Kidney tubule cell (primary cell): Measurements from ENCODE around the gene MYCBPAP.

Experiments
- DNase-seq: peaks from one replicate; pipeline ENCODE4 v3.0.0-alpha.2; 2018; ENCODE audit warnings: low spot score

The MYCBPAP gene

GRCh38 chr17:50556803-50557202, 48.6 kb downstream of the MYCBPAP start:
- no peak for DNase-seq

GRCh38 chr17:50557630-50558029, 49.4 kb downstream of the MYCBPAP start:
- DNase-seq, result no peak

DNA sequence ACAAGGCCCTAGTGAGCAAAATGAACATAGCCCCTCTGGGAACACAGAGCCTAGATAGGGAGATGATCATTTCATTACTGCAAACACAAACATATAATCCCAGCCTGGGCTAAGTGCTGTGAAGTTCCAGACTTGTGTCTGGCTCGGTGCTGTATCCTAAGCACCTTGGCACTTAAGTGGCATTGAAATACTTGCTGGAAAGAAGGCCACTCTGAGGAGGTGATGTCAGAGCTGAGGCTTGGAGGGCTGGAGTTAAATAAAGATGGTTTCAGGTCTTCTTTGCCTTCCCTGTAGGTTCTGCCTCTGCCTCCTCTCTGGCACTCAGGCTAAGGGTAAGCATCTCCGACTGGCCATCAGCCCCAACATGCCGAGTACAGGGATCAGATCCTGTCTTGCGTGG, 49.9 kb downstream of the MYCBPAP start:
- no peak for DNase-seq

GRCh38 chr17:50558581-50558940, 50.3 kb downstream of the MYCBPAP start:
- DNase-seq, result no peak

DNA sequence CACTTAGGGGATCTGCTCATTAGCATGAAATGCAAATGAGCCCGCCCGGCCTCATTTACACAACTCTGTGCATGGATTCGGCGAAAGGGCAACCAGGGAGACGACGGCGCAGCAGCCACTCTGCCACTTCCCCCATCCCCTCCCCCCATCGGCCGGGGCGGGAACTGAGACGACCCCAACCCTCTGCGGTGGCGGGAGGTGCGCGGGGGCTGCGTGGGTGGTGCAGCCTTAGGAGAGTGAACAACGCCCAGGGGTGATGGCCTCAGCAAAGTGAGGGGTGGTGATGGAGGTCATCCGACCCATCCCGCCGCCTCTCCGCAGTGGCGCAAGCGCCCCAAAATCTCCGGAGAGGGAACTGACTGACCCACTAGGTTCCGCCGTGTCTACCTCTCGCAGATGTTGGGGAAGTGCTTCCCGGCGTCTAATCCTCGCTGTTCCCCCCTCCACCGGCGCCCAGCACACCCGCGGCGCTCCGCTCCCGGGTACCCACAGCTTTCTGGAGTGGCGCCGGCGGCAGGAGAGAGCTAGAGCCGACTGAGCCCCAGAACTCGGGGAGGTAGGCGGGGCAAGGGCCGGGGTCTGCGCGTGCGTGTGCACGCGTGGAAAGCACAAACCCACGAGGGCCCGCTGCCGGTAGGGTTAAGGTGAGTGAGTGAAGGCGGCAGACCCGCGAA, 50.8 kb downstream of the MYCBPAP start:
- DNase-seq, result no peak

- peak; percentile 12 for DNase-seq
These were observed 51.5 kb downstream of the MYCBPAP start for GRCh38 chr17:50559674-50560184.

- peak; percentile 68 for DNase-seq
These were observed 52.1 kb downstream of the MYCBPAP start, which contains the start of gene CACNA1G for GRCh38 chr17:50560185-50560824. Gene CACNA1G, plus strand, starts transcription at chr17:50560715. Its CDS starts 745 bp downstream, at chr17:50561460.

- no peak for DNase-seq
These were observed 52.9 kb downstream of the MYCBPAP start for GRCh38 chr17:50560931-50561745.

DNA sequence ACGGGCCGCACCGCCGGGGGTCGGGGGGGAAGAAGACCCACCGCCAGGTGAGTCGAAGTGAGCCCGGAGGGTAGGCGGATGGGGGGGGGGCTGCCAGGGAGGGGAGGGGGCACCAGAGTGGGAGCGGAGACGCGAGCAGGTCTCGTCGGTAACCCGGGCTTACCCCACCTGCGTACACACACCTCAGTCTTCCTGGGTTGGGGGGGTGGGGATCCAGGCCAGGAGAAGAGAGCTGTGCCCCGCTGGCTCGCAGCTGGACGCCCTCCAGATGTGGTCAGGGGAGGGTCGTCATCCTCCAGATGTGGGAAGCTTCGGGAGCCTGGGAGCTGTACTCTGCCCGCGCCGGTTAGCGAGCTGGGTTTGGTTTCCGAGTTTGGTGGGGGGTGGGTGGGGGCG, 53.5 kb downstream of the MYCBPAP start:
- DNase-seq, result no peak

GRCh38 chr17:50562242-50563091, 54.2 kb downstream of the MYCBPAP start:
- DNase-seq, result no peak

DNA sequence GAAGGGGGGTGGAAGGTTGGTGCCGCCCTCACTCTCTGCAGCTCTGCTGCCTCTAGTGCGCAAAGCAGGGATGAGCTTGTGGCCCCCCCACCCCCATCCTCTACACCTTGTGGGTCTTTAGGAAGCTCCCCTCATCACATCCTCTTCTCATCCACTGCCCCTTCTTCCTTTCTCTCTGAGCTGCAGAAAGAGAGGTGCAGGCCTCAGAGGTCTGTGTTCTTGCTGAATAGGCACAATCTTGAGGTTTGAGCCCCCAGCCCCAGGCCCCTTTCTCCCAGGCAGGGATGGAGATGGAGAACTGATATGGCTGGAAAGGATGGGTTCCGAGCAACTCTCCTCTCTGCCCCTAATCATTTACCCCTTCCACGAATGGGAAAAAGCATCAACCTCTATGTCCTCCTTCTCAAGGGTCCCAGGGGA, 54.9 kb downstream of the MYCBPAP start:
- DNase-seq, result no peak

- DNase-seq, result peak; percentile 57
These were observed 56.7 kb downstream of the MYCBPAP start for GRCh38 chr17:50564916-50565315.

DNA sequence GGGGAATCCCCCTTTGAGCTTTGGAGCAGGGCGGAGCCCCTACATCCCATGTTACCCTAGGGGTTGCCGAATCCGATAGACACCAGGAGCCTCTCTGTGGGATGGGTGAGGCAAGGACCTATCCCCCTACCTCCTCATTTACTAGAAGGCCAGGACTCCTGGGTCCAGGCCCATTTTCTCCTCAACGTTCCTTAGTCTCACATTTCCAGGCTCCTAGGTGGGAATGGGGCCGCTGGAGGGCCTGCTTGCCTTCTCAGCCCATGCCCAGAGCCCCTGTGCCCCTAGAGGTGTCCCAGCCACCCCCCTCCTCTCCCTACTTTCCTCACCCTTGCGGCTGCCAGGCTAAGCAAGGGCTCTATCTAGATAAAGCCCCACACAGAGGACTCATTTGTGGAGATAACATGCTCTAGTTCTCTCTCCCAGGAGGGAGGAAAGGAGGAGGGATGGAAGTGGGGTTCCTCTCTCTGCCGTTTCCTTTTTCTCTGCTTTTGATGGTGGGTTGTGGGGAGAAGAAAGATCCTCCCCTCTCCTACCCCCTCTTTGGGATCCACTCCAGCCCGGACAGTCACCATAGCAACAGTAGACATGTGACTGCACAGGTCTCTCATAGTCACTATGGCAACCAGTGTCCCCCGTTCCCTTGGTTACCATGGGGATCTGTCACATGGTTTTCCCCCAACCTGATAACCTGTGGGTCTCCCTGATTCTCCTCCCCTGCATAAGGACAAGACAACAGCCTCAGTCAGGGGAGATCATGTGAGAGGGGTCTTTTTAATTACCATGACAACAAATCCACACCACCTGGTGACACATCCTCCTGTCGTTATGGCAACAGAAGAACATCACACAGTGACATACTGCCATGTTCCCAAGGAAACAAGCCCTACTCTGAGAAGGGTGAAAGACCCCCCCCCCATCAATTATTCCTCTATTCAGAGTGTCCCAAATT, 57.4 kb downstream of the MYCBPAP start:
- DNase-seq, result peak; percentile 48

- no peak for DNase-seq
These were observed 58.6 kb downstream of the MYCBPAP start for GRCh38 chr17:50566886-50567285.

DNA sequence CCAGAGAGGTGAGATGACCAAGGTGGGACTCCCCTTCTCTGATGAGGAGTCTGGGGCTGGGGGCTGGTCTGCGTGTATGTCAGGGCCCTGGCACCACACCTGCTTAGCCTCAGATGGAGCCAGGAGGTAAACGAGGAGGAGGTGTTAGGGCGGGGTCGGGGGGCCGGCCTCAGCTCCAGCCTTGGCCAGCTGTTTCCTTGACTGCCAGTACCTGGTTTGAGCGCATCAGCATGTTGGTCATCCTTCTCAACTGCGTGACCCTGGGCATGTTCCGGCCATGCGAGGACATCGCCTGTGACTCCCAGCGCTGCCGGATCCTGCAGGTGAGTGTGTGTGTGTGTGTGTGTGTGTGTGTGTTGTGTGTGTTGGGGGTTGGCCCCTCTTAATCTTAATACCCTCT, 60.4 kb downstream of the MYCBPAP start:
- no peak for DNase-seq

- no peak for DNase-seq
These were observed 61.4 kb downstream of the MYCBPAP start for GRCh38 chr17:50569592-50569991.

- DNase-seq, result no peak
These were observed 61.8 kb downstream of the MYCBPAP start for GRCh38 chr17:50570032-50570431.

GRCh38 chr17:50570528-50570927, 62.3 kb downstream of the MYCBPAP start:
- no peak for DNase-seq

DNA sequence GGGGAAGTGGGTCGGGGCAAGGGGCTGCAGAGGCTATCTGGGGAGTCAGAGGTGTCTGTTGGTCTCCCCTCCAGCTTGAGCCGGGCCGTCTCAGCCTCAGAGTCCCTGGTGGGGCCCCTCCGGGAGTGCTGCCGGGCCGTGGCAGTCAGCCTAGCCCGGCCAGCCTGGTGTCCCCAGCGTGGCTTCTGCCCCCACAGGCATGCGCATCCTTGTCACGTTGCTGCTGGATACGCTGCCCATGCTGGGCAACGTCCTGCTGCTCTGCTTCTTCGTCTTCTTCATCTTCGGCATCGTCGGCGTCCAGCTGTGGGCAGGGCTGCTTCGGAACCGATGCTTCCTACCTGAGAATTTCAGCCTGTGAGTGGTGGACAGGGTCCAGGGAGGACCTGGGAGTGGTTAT, 63.4 kb downstream of the MYCBPAP start:
- no peak for DNase-seq

GRCh38 chr17:50572541-50572940, 64.3 kb downstream of the MYCBPAP start:
- no peak for DNase-seq
